Measurements from ENCODE around the gene DEFB124. TPM values are rescaled to one million over a fixed set of nuclear protein-coding genes. Genes with fewer than 3 reads are reported as not detected.

The DEFB124 gene
- polyA plus RNA-seq, 1 donor from 2014 or later, result not detected

DNA sequence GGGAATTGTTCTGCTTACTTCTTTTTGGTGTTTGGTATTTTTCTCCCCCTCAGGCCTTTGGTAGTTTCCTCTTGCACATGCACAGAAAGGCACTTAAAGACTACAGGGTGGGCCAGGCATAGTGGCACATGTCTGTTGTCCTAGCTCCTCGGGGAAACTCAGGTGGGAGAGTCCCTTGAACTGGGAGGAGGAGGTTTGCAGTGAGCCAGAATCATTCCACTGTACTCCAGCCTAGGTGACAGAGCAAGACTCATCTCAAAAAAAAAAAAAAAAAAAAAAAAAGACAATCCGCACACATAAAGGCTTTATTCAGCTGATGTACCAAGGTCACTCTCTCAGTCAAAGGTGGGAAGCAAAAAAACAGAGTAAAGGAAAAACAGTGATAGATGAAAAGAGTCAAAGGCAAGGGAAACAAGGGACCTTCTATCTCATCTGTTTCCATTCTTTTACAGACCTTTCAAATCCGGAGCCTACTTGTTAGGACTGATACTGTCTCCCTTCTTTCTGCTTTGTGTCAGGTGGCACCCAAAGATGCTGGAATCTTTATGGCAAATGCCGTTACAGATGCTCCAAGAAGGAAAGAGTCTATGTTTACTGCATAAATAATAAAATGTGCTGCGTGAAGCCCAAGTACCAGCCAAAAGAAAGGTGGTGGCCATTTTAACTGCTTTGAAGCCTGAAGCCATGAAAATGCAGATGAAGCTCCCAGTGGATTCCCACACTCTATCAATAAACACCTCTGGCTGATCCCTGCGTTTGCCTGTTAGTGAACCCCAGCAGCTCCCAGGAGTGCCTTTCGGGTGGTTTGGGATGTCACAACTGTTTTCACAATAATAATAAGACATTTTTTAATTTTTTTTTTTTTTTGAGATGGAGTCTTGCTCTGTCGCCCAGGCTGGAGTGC lies 25.2 kb downstream of the DEFB124 start:
- H4K20me1 ChIP-seq (ENCODE audit: insufficient read depth), result no peaks in the 10 kb centered on the region
- H3K9me2 ChIP-seq (ENCODE audit: insufficient read depth, low read length), result no peaks in the 10 kb centered on the region
- H3K27me3 ChIP-seq (ENCODE audit: insufficient read depth, low read depth, low read length), result no peaks in the 10 kb centered on the region
- no peak overlapping the region for H2AFZ ChIP-seq (ENCODE audit: low read depth, low read length)
- H3K79me2 ChIP-seq (replicated peaks; ENCODE audit: insufficient read depth, low read length), result no peaks in the 10 kb centered on the region
- no peaks in the 10 kb centered on the region for H3K36me3 ChIP-seq (ENCODE audit: insufficient read depth, low read length)
- no peaks in the 10 kb centered on the region for H3K9me3 ChIP-seq (ENCODE audit: low read length)
- H3K9ac ChIP-seq (ENCODE audit: low read length), result no peak overlapping the region
- TF ChIP-seq EP300 (conservative IDR thresholded peaks at IDR 0.05; ENCODE audit: poor library complexity, severe bottlenecking), result no peak
- TF ChIP-seq CTCF (IDR thresholded peaks at IDR 0.05; ENCODE audit: poor library complexity, severe bottlenecking), result no peak
- TF ChIP-seq RAD21 (conservative IDR thresholded peaks at IDR 0.05), result no peak
- TF ChIP-seq EZH2 (IDR thresholded peaks at IDR 0.05; ENCODE audit: borderline replicate concordance, insufficient read depth, low read length, poor library complexity, severe bottlenecking), result no peak
- no peak for TF ChIP-seq SMC3 (conservative IDR thresholded peaks at IDR 0.05; ENCODE audit: poor library complexity)
- no peak for TF ChIP-seq TAF1 (IDR thresholded peaks at IDR 0.05; ENCODE audit: low read depth)
- no peak for TF ChIP-seq MXI1 (conservative IDR thresholded peaks at IDR 0.05; ENCODE audit: poor library complexity, severe bottlenecking)
- TF ChIP-seq, protein P1, sequence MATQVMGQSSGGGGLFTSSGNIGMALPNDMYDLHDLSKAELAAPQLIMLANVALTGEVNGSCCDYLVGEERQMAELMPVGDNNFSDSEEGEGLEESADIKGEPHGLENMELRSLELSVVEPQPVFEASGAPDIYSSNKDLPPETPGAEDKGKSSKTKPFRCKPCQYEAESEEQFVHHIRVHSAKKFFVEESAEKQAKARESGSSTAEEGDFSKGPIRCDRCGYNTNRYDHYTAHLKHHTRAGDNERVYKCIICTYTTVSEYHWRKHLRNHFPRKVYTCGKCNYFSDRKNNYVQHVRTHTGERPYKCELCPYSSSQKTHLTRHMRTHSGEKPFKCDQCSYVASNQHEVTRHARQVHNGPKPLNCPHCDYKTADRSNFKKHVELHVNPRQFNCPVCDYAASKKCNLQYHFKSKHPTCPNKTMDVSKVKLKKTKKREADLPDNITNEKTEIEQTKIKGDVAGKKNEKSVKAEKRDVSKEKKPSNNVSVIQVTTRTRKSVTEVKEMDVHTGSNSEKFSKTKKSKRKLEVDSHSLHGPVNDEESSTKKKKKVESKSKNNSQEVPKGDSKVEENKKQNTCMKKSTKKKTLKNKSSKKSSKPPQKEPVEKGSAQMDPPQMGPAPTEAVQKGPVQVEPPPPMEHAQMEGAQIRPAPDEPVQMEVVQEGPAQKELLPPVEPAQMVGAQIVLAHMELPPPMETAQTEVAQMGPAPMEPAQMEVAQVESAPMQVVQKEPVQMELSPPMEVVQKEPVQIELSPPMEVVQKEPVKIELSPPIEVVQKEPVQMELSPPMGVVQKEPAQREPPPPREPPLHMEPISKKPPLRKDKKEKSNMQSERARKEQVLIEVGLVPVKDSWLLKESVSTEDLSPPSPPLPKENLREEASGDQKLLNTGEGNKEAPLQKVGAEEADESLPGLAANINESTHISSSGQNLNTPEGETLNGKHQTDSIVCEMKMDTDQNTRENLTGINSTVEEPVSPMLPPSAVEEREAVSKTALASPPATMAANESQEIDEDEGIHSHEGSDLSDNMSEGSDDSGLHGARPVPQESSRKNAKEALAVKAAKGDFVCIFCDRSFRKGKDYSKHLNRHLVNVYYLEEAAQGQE (IDR thresholded peaks at IDR 0.05; ENCODE audit: borderline replicate concordance), result no peak
- no peak for TF ChIP-seq POLR2AphosphoS5 (IDR thresholded peaks at IDR 0.05)
- no peak overlapping the region for H3K4me3 ChIP-seq (ENCODE audit: low read length)
- H3F3A ChIP-seq (ENCODE audit: insufficient read depth, low read length, poor library complexity, severe bottlenecking), result no peaks in the 10 kb centered on the region
- H3K4me2 ChIP-seq (ENCODE audit: low read length), result no peak overlapping the region
- no peak overlapping the region for H3K27ac ChIP-seq (ENCODE audit: low read length)

- Histone ChIP-seq H3K9me3 (ENCODE audit: low read length) (no peaks in the 10 kb centered on the region), H3K27me3 (ENCODE audit: insufficient read depth, low read depth, low read length) (no peaks in the 10 kb centered on the region), H3K9ac (ENCODE audit: low read length) (no peak overlapping the region), H3K27ac (ENCODE audit: low read length) (no peak overlapping the region), H2AFZ (ENCODE audit: low read depth, low read length) (no peak overlapping the region), H3K36me3 (ENCODE audit: insufficient read depth, low read length) (no peaks in the 10 kb centered on the region), H3K79me2 (replicated peaks; ENCODE audit: insufficient read depth, low read length) (no peaks in the 10 kb centered on the region), H3K4me3 (ENCODE audit: low read length) (no peak overlapping the region), H3F3A (ENCODE audit: insufficient read depth, low read length, poor library complexity, severe bottlenecking) (no peaks in the 10 kb centered on the region), H3K9me2 (ENCODE audit: insufficient read depth, low read length) (no peaks in the 10 kb centered on the region), H4K20me1 (ENCODE audit: insufficient read depth) (no peaks in the 10 kb centered on the region), H3K4me2 (ENCODE audit: low read length) (no peak overlapping the region)
- no peak for TF ChIP-seq SMC3 (conservative IDR thresholded peaks at IDR 0.05; ENCODE audit: poor library complexity)
- TF ChIP-seq POLR2AphosphoS5 (IDR thresholded peaks at IDR 0.05), result no peak
- TF ChIP-seq, protein P1 (IDR thresholded peaks at IDR 0.05; ENCODE audit: borderline replicate concordance), result no peak
- no peak for TF ChIP-seq RAD21 (conservative IDR thresholded peaks at IDR 0.05)
- TF ChIP-seq MXI1 (conservative IDR thresholded peaks at IDR 0.05; ENCODE audit: poor library complexity, severe bottlenecking), result no peak
- TF ChIP-seq EP300 (conservative IDR thresholded peaks at IDR 0.05; ENCODE audit: poor library complexity, severe bottlenecking), result no peak
- no peak for TF ChIP-seq TAF1 (IDR thresholded peaks at IDR 0.05; ENCODE audit: low read depth)
- TF ChIP-seq EZH2 (IDR thresholded peaks at IDR 0.05; ENCODE audit: borderline replicate concordance, insufficient read depth, low read length, poor library complexity, severe bottlenecking), result no peak
- TF ChIP-seq CTCF (IDR thresholded peaks at IDR 0.05; ENCODE audit: poor library complexity, severe bottlenecking), result no peak
Observed at GRCh38 chr20:31446084-31446819, 28.7 kb downstream of the DEFB124 start.

Data from neural cell (in vitro differentiated cells).